MM.1S (cell line): ENCODE results near the gene CHRNB4.

Experiments
- EZH2 ChIP-seq: fragments of 300-600 bp; sonication (generic); optimal IDR thresholded peaks from 2 replicates; pipeline ENCODE3; 2017; ENCODE audit warnings: low read depth, mild to moderate bottlenecking, antibody characterized with exemption, low read length, mixed read lengths
- TF ChIP-seq, protein P1 (sequence below): fragments of 300-600 bp; sonication (generic); IDR thresholded peaks from 2 replicates; pipeline ENCODE4 v1.5.1; 2016; ENCODE audit warnings: antibody characterized with exemption, low read length, mixed read lengths

DNA sequence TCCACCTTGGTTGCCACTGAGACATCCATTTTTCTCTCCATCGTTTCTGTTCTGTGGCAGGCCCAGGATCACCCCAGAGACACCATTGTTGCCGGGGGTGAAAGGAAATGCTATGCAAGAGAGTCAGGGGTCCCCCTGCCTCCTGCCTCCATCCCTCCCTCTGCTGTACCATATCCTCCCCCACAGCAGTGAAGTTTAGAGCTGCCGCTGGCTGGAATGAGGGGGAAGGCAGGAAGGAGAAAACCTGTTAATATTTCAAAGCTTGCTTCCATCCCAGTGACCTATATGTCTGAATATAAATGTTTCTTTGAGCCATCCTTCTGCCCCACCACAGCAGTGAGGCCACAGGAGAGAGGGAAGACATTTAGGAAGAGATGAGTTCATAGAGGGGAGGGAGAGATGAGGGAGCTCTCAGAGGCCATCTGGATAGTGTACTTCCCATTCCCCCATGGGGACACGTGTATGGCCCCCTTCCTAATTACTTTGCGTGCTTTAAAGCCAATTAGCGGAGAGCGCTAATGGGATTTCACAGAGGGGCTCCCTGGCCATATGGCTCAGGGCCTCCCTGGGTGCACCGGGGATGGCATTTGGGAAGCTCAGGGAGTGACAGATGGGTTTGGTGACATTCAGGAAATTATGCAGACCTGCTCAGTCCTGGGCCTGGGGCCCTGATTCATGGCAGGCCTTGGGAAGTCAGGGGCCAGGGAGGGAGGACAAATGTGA is 40.4 kb upstream of the CHRNB4 start:
- TF ChIP-seq, protein P1, sequence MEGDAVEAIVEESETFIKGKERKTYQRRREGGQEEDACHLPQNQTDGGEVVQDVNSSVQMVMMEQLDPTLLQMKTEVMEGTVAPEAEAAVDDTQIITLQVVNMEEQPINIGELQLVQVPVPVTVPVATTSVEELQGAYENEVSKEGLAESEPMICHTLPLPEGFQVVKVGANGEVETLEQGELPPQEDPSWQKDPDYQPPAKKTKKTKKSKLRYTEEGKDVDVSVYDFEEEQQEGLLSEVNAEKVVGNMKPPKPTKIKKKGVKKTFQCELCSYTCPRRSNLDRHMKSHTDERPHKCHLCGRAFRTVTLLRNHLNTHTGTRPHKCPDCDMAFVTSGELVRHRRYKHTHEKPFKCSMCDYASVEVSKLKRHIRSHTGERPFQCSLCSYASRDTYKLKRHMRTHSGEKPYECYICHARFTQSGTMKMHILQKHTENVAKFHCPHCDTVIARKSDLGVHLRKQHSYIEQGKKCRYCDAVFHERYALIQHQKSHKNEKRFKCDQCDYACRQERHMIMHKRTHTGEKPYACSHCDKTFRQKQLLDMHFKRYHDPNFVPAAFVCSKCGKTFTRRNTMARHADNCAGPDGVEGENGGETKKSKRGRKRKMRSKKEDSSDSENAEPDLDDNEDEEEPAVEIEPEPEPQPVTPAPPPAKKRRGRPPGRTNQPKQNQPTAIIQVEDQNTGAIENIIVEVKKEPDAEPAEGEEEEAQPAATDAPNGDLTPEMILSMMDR: no peak
- no peak for TF ChIP-seq EZH2
